Adrenal gland (tissue), 5 donors: ENCODE measurements around the gene DPYD.

ENCODE experiments used
- CTCF ChIP-seq, 6 experiments: fragments of 450-650 bp in 4 of 6; fragments of 200-600 bp in 2 of 6; sonication (generic) in 1 of 6; IDR thresholded peaks; 1 replicate in 5 of 6; 2 replicates in 1 of 6; pipeline versions ENCODE4 v1.5.1 to v1.8.0; 2016 to 2021; ENCODE audit warnings: antibody characterized with exemption in 6 of 6, mild to moderate bottlenecking in 2 of 6, moderate library complexity in 1 of 6
- POLR2A ChIP-seq, 2 donors: fragments of 450-650 bp; IDR thresholded peaks; one replicate each; pipeline ENCODE4 v1.6.1; 2017; ENCODE audit warnings: antibody characterized with exemption in 2 of 2, mild to moderate bottlenecking in 2 of 2, moderate library complexity in 1 of 2
- donor health status: DM: no; HTN: no; CAD: no.

- TF ChIP-seq CTCF (IDR thresholded peaks at IDR 0.05): no peak
- TF ChIP-seq POLR2A (IDR thresholded peaks at IDR 0.05): no peak
Observed at GRCh38 chr1:97112442-97112841, 808.4 kb downstream of the DPYD start.
